Neural progenitor cell (in vitro differentiated cells): ENCODE results near the gene TRPV5. TPM values are rescaled to one million over a fixed set of nuclear protein-coding genes. Genes with fewer than 3 reads are reported as not detected.

ENCODE experiments used
- DNase-seq: peaks from one replicate; pipeline ENCODE4 v3.0.0-alpha.2; 2016; ENCODE audit warnings: low spot score
- H2AFZ ChIP-seq: fragments of 200-600 bp; sonication (generic); replicated peaks from 2 replicates; pipeline ENCODE4 v1.6.1; 2016; ENCODE audit warnings: antibody characterized with exemption
- H3F3A ChIP-seq: fragments of 200-600 bp; sonication (generic); 2 replicates; pipeline ENCODE4 v1.6.1; 2016; ENCODE audit warnings: antibody characterized with exemption, low read depth
- H3K27ac ChIP-seq: fragments of 200-600 bp; sonication (generic); 2 replicates; pipeline ENCODE4 v1.5.1; 2016; ENCODE audit warnings: mild to moderate bottlenecking
- H3K27me3 ChIP-seq: fragments of 200-600 bp; sonication (generic); 2 replicates; pipeline ENCODE4 v1.6.1; 2016; ENCODE audit warnings: mild to moderate bottlenecking, moderate library complexity
- H3K36me3 ChIP-seq: fragments of 200-600 bp; sonication (generic); 2 replicates; pipeline ENCODE4 v1.5.1; 2016
- H3K4me1 ChIP-seq: fragments of 200-600 bp; sonication (generic); 2 replicates; pipeline ENCODE4 v1.6.1; 2016; ENCODE audit warnings: mixed run types
- H3K4me2 ChIP-seq: fragments of 200-600 bp; sonication (generic); 2 replicates; pipeline ENCODE4 v1.6.1; 2016
- H3K4me3 ChIP-seq: fragments of 200-600 bp; sonication (generic); 2 replicates; pipeline ENCODE4 v1.5.1; 2016
- H3K79me2 ChIP-seq: fragments of 200-600 bp; sonication (generic); 2 replicates; pipeline ENCODE4 v1.6.1; 2016; ENCODE audit warnings: low read depth
- H3K9ac ChIP-seq: fragments of 200-600 bp; sonication (generic); 2 replicates; pipeline ENCODE4 v1.6.1; 2016
- H3K9me3 ChIP-seq: fragments of 200-600 bp; sonication (generic); 2 replicates; pipeline ENCODE4 v1.5.1; 2016; ENCODE audit warnings: low read depth
- H4K20me1 ChIP-seq: fragments of 200-600 bp; sonication (generic); 2 replicates; pipeline ENCODE4 v1.6.1; 2016; ENCODE audit warnings: low read depth
- H3K27ac Mint-ChIP-seq: 3 replicates; pipeline ENCODE4 v1.8.0; 2021; ENCODE audit warnings: mixed read lengths
- H3K27me3 Mint-ChIP-seq: 2 replicates; pipeline ENCODE4 v1.8.0; 2022; ENCODE audit warnings: low read depth, mild to moderate bottlenecking, inconsistent platforms, moderate library complexity, mixed read lengths; ENCODE audit not compliant: insufficient read depth
- H3K36me3 Mint-ChIP-seq: 3 replicates; pipeline ENCODE4 v1.8.0; 2021; ENCODE audit warnings: mixed read lengths
- H3K4me1 Mint-ChIP-seq: 3 replicates; pipeline ENCODE4 v1.8.0; 2021; ENCODE audit warnings: mixed read lengths
- H3K4me3 Mint-ChIP-seq: 3 replicates; pipeline ENCODE4 v1.8.0; 2021; ENCODE audit warnings: mild to moderate bottlenecking, moderate library complexity, mixed read lengths
- H3K9me3 Mint-ChIP-seq: 3 replicates; pipeline ENCODE4 v1.8.0; 2020; ENCODE audit warnings: mixed read lengths
- EZH2 ChIP-seq: fragments of 200-600 bp; sonication (generic); IDR thresholded peaks from 2 replicates; pipeline ENCODE4 v1.6.1; 2017; ENCODE audit warnings: antibody characterized with exemption, mild to moderate bottlenecking, moderate library complexity
- EZH2phosphoT487 ChIP-seq: fragments of 200-600 bp; sonication (generic); IDR thresholded peaks from 2 replicates; pipeline ENCODE4 v1.6.1; 2017; ENCODE audit warnings: antibody characterized with exemption
- total RNA-seq: library from RNA; depleted of rRNA; stranded (reverse); fragments of >200 nt; gene quantifications from 2 replicates; pipeline ENCODE4 v1.2.3, GENCODE V29; 2015; ENCODE audit warnings: low replicate concordance
- TF ChIP-seq, protein P1 (sequence below): fragments of 200-600 bp; sonication (generic); IDR thresholded peaks from 2 replicates; pipeline ENCODE4 v1.5.1; 2017; ENCODE audit warnings: antibody characterized with exemption, mild to moderate bottlenecking

TRPV5 gene
- total RNA-seq, 1 donor from 2014 or later: not detected

- peaks cover 3% of the 10 kb centered on the region for H3K4me1 Mint-ChIP-seq
- Histone ChIP-seq H2AFZ (no peak overlapping the region), H3K9me3 (no peaks in the 10 kb centered on the region), H3K4me1 (no peaks in the 10 kb centered on the region), H3K4me2 (no peak overlapping the region), H4K20me1 (no peaks in the 10 kb centered on the region), H3K36me3 (no peaks in the 10 kb centered on the region), H3K79me2 (no peaks in the 10 kb centered on the region), H3K27me3 (no peaks in the 10 kb centered on the region), H3K4me3 (no peak overlapping the region), H3F3A (no peaks in the 10 kb centered on the region), H3K9ac (no peak overlapping the region), H3K27ac (no peak overlapping the region)
- H3K27ac Mint-ChIP-seq: no peak overlapping the region
- no peak for DNase-seq
- peaks cover 3% of the 10 kb centered on the region for H3K9me3 Mint-ChIP-seq
- TF ChIP-seq EZH2 (no peak), EZH2phosphoT487 (no peak)
- TF ChIP-seq, protein P1, sequence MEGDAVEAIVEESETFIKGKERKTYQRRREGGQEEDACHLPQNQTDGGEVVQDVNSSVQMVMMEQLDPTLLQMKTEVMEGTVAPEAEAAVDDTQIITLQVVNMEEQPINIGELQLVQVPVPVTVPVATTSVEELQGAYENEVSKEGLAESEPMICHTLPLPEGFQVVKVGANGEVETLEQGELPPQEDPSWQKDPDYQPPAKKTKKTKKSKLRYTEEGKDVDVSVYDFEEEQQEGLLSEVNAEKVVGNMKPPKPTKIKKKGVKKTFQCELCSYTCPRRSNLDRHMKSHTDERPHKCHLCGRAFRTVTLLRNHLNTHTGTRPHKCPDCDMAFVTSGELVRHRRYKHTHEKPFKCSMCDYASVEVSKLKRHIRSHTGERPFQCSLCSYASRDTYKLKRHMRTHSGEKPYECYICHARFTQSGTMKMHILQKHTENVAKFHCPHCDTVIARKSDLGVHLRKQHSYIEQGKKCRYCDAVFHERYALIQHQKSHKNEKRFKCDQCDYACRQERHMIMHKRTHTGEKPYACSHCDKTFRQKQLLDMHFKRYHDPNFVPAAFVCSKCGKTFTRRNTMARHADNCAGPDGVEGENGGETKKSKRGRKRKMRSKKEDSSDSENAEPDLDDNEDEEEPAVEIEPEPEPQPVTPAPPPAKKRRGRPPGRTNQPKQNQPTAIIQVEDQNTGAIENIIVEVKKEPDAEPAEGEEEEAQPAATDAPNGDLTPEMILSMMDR: no peak
- H3K4me3 Mint-ChIP-seq: no peak overlapping the region
- H3K36me3 Mint-ChIP-seq: no peaks in the 10 kb centered on the region
- H3K27me3 Mint-ChIP-seq: peaks cover 4% of the 10 kb centered on the region
Measured at GRCh38 chr7:142934056-142934455, 510 bp upstream of the TRPV5 start.

DNA sequence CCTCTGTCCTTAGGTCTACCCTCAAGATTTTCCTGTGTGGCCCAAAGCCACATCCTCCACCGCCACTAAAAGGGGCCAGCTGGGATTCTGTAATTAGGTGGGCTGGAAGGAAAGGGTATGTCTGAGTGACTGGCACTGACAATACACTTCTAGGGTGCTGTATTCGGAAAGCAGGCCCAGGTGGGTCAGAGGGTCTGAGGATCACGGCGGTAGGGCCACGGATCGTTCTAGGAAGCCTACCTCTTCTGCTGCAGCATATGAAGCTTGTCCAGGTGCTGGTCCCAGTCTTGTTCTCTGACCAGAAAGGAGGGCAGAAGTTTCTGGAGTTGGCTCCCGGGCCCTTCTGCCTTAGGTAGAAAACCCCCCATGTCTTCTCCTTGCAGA lies 462 bp downstream of the TRPV5 start:
- Histone ChIP-seq H3F3A (no peaks in the 10 kb centered on the region), H3K9ac (no peak overlapping the region), H3K27ac (no peak overlapping the region), H4K20me1 (no peaks in the 10 kb centered on the region), H3K9me3 (no peaks in the 10 kb centered on the region), H3K4me3 (no peak overlapping the region), H3K4me2 (no peak overlapping the region), H3K79me2 (no peaks in the 10 kb centered on the region), H3K4me1 (no peaks in the 10 kb centered on the region), H2AFZ (no peak overlapping the region), H3K27me3 (no peaks in the 10 kb centered on the region), H3K36me3 (no peaks in the 10 kb centered on the region)
- H3K27ac Mint-ChIP-seq: no peak overlapping the region
- H3K4me3 Mint-ChIP-seq: no peak overlapping the region
- H3K27me3 Mint-ChIP-seq: peaks cover 4% of the 10 kb centered on the region
- no peak for DNase-seq
- TF ChIP-seq EZH2 (no peak), EZH2phosphoT487 (no peak)
- TF ChIP-seq, protein P1: no peak
- H3K9me3 Mint-ChIP-seq: peaks cover 3% of the 10 kb centered on the region
- no peaks in the 10 kb centered on the region for H3K36me3 Mint-ChIP-seq
- peaks cover 3% of the 10 kb centered on the region for H3K4me1 Mint-ChIP-seq

DNA sequence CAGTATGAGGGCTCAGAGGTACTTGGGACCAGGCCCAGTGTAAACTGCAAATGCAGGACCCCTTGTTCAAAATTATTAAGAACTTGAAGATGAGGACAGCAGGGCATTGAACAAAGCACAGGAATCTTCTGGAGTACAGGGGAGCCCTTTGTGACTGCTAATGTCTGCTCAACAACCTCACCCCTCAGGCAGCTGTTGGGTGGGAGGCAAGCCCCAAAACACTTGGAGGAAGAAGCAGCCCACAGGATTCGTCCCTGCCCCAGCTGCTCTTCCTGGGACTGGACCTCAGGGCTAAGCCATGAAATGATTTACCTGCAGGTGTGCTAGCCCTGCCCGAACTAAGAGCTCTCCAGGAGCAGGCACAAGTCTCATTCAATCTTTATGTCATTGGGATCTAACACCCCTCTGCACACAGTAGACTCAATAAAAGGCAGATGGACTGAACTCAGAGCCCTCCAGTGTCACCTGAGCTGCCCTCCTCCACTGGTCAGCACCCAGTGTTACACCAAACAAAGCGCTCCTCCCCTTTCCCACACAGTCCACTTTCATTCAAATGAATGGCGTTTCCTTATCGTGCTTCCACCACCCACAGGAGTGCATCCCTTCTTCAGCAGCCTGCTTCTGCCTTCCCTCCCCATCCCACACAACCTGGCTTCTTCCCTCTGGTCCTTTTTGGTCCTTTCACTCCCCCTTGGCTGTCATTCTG lies 1.0 kb downstream of the TRPV5 start:
- Mint-ChIP-seq H3K27ac (no peak overlapping the region), H3K9me3 (peaks cover 3% of the 10 kb centered on the region), H3K27me3 (peaks cover 4% of the 10 kb centered on the region), H3K4me3 (no peak overlapping the region), H3K4me1 (no peaks in the 10 kb centered on the region), H3K36me3 (no peaks in the 10 kb centered on the region)
- DNase-seq: no peak
- no peak overlapping the region for H2AFZ ChIP-seq
- no peaks in the 10 kb centered on the region for H4K20me1 ChIP-seq
- H3K4me3 ChIP-seq: no peak overlapping the region
- no peaks in the 10 kb centered on the region for H3F3A ChIP-seq
- no peaks in the 10 kb centered on the region for H3K36me3 ChIP-seq
- H3K9ac ChIP-seq: no peak overlapping the region
- no peak overlapping the region for H3K4me2 ChIP-seq
- TF ChIP-seq, protein P1: no peak
- TF ChIP-seq EZH2phosphoT487: no peak
- no peak for TF ChIP-seq EZH2
- no peaks in the 10 kb centered on the region for H3K9me3 ChIP-seq
- H3K27ac ChIP-seq: no peak overlapping the region
- H3K4me1 ChIP-seq: no peaks in the 10 kb centered on the region
- H3K79me2 ChIP-seq: no peaks in the 10 kb centered on the region
- no peaks in the 10 kb centered on the region for H3K27me3 ChIP-seq
